Measurements from ENCODE around the gene GRIK2.
A peak's percentile ranks its signal among the peaks of the same experiment; 100 is the strongest.

Gene GRIK2

DNA sequence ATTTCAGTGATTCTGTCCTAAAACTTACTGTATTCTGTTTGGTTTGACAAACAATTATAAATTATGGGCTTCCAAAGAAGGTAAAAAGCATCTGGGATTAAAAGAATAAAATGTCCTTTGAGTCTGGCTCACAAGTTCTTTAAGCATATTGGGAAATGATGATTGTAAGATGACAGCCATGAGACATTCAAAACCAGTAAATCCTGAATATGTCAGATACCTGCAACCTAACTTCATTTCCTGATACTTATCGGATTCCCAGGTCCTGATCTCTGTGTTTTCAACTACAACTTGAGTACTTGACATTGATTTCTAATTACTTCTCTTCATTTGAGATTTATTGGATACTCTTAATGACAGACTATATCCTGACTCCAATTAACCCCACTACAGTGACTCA lies 446.6 kb downstream of the GRIK2 start:
- H3K27ac ChIP-seq, result no peak overlapping the region
- in situ Hi-C loops (cut with HindIII; ENCODE audit: low pct_ligation_motif_present, low sequenced_read_pairs), result no loop called here
- TF ChIP-seq CTCF (IDR thresholded peaks at IDR 0.05; ENCODE audit: low read depth, low read length, missing control alignments), result no peak
- no peak for DNase-seq
- no peak overlapping the region for H3K4me3 ChIP-seq (ENCODE audit: low read depth, low read length)
- no peaks in the 10 kb centered on the region for H3K36me3 ChIP-seq (replicated peaks)
- H3K27me3 ChIP-seq (replicated peaks), result no peaks in the 10 kb centered on the region

- in situ Hi-C loops (cut with HindIII; ENCODE audit: low pct_ligation_motif_present, low sequenced_read_pairs), result no loop called here
- DNase-seq, result no peak
- H3K36me3 ChIP-seq (replicated peaks), result no peaks in the 10 kb centered on the region
- no peaks in the 10 kb centered on the region for H3K27me3 ChIP-seq (replicated peaks)
- TF ChIP-seq CTCF (IDR thresholded peaks at IDR 0.05; ENCODE audit: low read depth, low read length, missing control alignments), result no peak
- no peak overlapping the region for H3K4me3 ChIP-seq (ENCODE audit: low read depth, low read length)
- H3K27ac ChIP-seq, result no peak overlapping the region
Observed at GRCh38 chr6:101845172-101845571, 451.7 kb downstream of the GRIK2 start.

- H3K36me3 ChIP-seq (replicated peaks), result no peaks in the 10 kb centered on the region
- no peak for DNase-seq
- no peak for TF ChIP-seq CTCF (IDR thresholded peaks at IDR 0.05; ENCODE audit: low read depth, low read length, missing control alignments)
- in situ Hi-C loops (cut with HindIII; ENCODE audit: low pct_ligation_motif_present, low sequenced_read_pairs), result no loop called here
- no peak overlapping the region for H3K4me3 ChIP-seq (ENCODE audit: low read depth, low read length)
- H3K27ac ChIP-seq, result no peak overlapping the region
- H3K27me3 ChIP-seq (replicated peaks), result no peaks in the 10 kb centered on the region
Observed at GRCh38 chr6:101845621-101846020, 452.1 kb downstream of the GRIK2 start.

GRCh38 chr6:101847690-101848089 lies 454.2 kb downstream of the GRIK2 start:
- Histone ChIP-seq H3K27me3 (replicated peaks) (no peaks in the 10 kb centered on the region), H3K27ac (no peak overlapping the region), H3K36me3 (replicated peaks) (no peaks in the 10 kb centered on the region), H3K4me3 (ENCODE audit: low read depth, low read length) (no peak overlapping the region)
- DNase-seq, result no peak
- in situ Hi-C loops (cut with HindIII; ENCODE audit: low pct_ligation_motif_present, low sequenced_read_pairs), result no loop called here
- no peak for TF ChIP-seq CTCF (IDR thresholded peaks at IDR 0.05; ENCODE audit: low read depth, low read length, missing control alignments)

DNA sequence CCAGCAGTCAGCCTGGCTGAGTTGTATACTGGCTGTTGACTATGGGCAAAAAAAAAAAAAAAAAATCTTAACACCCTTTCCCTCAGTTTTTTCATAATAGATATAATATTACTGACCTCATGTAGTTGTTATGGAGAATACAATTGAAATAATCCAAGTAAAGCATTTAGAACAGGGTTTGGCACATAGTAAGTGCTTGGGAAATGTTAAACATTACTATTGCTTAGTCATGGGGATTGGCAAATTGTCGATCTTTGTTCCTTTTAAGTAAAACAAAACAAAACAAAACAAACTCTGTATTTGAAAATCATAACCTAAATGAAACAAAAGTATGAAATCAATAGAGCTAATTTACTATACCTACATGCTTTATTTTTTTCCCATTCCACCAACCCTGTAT lies 458.4 kb downstream of the GRIK2 start:
- no peak for DNase-seq
- in situ Hi-C loops (cut with HindIII; ENCODE audit: low pct_ligation_motif_present, low sequenced_read_pairs), result no loop called here
- Histone ChIP-seq H3K36me3 (replicated peaks) (no peaks in the 10 kb centered on the region), H3K4me3 (ENCODE audit: low read depth, low read length) (no peak overlapping the region), H3K27me3 (replicated peaks) (no peaks in the 10 kb centered on the region), H3K27ac (no peak overlapping the region)
- TF ChIP-seq CTCF (IDR thresholded peaks at IDR 0.05; ENCODE audit: low read depth, low read length, missing control alignments), result no peak

DNA sequence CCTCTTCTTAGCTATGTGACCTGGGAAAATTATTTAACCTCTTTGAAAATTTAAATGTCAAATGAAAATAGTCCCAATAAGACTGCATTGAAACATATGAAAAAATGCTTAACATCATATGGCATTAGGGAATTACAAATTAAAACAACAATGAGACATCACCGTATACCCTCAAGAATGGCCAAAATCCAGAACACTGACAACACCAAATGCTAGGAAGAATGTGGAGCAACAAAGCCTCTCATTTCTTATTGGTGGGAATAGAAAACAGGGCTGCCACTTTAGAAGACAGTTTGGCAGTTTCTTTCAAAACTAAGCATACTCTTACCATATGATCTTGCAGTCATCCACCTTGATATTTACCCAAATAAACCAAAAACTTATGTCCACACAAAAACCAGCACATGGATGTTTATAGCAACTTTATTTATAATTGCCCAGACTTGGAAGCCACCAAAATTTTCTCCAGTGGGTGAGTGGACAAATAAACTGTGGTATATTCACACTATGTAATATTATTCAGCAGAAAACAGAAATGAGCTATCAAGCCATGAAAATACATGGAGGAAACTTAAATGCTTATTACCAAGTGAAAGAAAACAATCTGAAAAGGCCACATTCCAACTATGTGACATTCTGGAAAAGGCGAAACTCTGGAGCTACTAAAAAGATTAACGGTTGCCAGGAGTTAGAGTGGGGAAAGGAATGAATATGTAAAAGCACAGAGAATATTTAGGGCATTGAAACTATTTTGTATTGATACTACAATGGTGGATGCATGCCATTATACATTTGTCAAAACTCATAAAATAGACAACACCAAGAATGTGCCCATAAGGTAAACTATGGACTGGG lies 459.9 kb downstream of the GRIK2 start:
- DNase-seq, result peak; percentile 14
- Histone ChIP-seq H3K4me3 (ENCODE audit: low read depth, low read length) (no peak overlapping the region), H3K27ac (no peak overlapping the region), H3K36me3 (replicated peaks) (no peaks in the 10 kb centered on the region), H3K27me3 (replicated peaks) (no peaks in the 10 kb centered on the region)
- in situ Hi-C loops (cut with HindIII; ENCODE audit: low pct_ligation_motif_present, low sequenced_read_pairs), result no loop called here
- TF ChIP-seq CTCF (IDR thresholded peaks at IDR 0.05; ENCODE audit: low read depth, low read length, missing control alignments), result no peak

Measured in brain microvascular endothelial cell (primary cell).